CD4-positive, alpha-beta T cell treated with Interleukin-6 for 4 hours (primary cell): ENCODE data around the gene CCK.
A peak's percentile ranks its signal among the peaks of the same experiment; 100 is the strongest.

ENCODE experiments used
- DNase-seq: peaks from one replicate; pipeline ENCODE4 v3.0.0-alpha.2; 2020; ENCODE audit warnings: mixed read lengths

CCK gene

DNA sequence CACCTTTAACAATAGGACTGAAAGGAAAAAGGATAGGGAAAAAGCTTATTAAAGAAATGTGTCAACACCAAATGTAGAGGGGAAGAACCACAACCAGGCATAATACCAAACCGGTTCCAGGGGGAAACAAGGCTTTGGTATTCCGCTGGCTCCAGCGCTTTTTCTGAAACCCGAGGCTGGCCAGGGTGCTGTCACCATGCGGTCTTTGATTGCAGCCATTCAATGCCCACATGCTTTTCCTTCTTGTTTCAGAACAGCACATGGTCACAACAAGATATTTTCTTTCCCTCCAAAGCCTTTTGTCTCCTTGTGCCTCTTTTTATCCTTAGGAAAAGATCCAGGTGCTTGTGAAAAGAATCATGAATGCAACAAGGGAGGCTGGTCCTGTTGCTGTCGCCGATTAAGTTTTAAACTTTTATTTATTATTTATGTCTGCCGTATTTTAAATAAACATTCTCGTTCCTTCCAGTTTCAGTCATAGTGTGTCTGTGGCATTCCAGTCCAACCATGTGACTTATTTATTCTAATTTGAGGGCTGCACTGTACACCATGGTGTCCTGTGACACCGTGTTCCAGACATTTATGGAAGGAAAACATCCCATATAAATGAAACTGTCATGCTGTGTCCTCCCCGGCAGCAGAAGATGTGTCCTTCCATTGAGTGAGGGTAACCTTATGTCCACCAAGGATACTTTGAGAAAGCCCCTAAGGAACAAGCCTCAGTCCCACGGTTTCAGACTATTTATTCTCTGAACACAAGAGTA lies 41.1 kb downstream of the CCK start:
- DNase-seq: no peak

GRCh38 chr3:42224178-42224577 lies 41.8 kb downstream of the CCK start:
- no peak for DNase-seq

DNA sequence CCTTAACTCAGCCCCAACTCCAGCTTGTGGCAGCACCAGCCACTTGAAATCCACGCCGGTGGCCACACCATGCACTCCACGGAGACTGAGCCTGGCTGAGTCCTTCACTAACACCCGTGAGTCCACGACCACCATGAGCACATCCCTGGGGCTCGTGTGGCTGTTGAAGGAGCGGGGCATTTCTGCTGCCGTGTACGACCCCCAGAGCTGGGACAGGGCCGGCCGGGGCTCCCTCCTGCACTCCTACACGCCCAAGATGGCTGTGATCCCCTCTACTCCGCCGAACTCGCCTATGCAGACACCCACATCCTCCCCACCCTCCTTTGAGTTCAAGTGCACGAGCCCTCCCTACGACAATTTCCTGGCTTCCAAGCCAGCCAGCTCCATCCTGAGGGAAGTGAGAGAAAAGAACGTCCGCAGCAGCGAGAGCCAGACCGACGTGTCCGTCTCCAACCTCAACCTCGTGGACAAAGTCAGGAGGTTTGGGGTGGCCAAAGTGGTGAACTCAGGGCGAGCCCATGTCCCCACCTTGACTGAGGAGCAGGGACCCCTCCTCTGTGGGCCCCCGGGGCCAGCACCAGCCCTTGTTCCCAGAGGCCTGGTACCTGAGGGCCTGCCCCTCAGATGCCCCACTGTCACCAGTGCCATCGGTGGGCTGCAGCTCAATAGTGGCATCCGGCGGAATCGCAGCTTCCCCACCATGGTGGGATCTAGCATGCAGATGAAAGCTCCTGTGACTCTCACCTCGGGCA lies 42.9 kb downstream of the CCK start:
- no peak for DNase-seq

DNA sequence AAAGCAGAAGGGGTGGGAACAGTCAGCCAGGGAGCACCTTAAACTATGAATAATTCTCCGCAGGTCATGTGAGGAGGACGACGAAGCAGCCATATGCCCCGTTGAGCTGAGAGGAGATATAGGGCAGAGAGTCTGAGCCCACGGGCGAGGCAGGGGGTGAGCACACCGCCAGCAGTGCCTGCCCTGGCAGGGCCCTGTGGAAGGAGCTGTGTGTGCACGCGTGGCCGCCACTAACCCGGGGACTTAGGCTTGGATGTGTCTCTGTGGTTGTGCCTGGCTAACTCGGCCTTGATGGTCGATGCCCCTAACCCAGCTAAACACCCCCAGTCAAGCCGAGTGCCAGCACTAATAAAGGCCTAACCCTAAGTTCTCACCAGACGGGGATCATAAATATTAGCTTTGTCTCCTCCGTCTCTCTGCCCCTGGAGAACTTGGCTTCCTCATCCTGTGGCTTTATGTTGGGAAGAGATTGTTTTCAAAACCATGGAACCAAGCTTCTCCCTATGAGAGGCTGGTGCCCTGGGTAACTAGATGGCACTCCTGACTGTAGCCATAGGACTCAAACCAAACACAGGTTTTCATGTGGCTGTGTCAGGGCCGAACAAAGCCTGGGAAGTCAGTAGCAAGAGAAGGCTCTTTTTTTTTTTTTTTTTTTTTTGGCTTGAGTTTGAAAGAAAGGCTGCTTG lies 45.4 kb downstream of the CCK start:
- no peak for DNase-seq

GRCh38 chr3:42216931-42217333 lies 49.1 kb downstream of the CCK start:
- peak; percentile 54 for DNase-seq

- DNase-seq: no peak
Observed at GRCh38 chr3:42216302-42216701, 49.7 kb downstream of the CCK start.

DNA sequence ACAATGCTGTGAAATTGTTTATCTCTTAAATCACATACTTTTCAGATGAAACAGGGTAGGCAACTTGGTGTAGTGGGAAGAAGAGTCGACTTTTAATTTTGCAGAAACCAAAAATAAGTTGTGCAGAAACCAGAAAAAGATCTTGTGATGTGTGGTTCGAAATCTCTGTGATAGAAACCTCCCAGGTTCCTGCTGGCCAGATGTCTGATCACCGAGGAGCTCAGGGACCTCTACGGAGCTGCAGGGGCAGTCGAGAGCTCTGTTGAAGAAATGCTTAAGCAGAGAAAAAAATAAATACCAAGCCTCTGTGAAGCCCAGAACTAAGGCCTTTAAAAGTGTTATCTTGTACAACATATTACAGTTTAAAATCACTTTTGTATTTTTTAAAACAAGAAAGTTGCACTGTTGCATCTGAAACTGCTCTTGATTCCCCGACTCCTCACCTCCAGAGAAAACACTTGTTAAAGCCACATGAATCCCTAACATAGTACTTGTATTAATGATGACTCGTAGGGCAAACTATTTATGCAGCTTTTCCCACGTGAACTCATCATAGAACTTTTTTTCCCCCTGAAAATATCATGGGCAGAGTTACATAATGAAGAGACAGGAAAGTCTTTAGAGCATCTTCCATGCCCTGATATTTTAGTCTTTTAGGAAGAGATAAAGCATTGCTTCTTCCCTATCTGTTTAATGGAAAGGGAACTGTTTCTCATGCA lies 51.3 kb downstream of the CCK start:
- DNase-seq: no peak

DNA sequence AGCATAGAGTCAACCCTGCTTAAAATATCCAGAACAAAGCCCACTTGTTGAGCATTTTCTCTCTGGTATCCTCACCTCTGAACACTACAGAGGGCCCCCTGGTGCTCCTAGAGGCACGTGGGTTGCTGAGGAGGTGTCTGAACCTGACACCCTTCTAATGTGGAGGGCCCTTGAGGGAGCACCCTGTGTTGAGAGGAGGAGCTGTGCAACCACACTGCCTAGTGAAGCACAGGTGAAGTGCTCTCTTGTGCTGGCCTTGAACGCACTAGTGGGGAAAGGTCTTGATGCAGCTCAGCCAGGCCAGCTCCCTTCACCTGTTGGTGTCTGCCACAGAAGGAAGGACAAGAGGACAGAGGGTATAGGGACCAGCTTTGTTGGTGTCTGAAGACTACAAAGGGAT lies 51.9 kb downstream of the CCK start:
- peak; percentile 19 for DNase-seq

DNA sequence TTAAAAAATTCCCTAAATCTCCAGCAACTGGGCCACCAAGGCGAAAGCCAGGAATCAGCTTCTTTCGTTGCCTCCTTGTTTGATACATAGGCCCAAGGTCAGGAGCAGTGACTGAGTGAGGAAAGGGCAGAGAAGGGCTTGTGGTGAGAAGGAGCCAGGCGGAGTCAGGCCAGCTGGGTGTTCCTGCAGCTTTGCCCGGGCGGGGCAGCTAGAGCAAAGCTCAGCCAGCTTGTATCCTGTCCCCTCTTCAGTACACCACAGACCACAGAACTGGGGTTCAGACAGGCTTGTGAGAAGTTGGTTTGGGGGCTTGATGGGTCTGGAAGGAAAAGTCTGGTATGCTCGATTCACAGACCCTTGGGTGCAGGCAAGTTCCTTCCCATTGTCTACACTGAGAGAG lies 52.6 kb downstream of the CCK start:
- DNase-seq: peak; percentile 44

- DNase-seq: no peak
Observed at GRCh38 chr3:42210726-42211125, 55.3 kb downstream of the CCK start.

DNA sequence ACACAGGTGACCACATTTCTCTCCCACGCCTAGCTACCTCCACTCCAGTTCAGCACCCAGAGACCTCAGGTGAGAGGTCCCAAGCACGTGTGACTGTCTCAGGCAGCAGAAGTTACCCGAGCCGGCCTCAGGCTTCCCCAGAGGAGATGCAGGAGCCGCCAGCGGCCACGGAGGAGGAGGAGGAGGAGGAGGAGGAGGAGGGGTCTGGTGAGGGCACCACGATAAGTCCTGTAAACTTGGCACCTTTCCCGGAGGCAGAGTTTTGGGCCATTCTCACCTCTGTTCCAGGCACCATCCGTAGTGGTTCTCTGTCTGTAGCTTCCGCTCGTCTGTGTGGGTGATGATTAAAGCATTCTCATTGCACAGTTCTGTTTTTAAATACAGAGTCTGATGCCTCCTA lies 56.1 kb downstream of the CCK start:
- DNase-seq: no peak
